ENCODE data around the gene ASXL2. TPM values are rescaled to one million over a fixed set of nuclear protein-coding genes. Genes with fewer than 3 reads are reported as not detected.

ASXL2 gene
- total RNA-seq, 5 donors from 2014 or later (not counting 1 experiment from before 2014, with no cell fraction given) = 36.3 to 53.2 (median 48.3) TPM

GRCh38 chr2:25794544-25795276, 83.6 kb downstream of the ASXL2 start:
- H3K4me3 ChIP-seq (ENCODE audit: control insufficient read depth in 1 of 2, extremely low read depth in 1 of 2, low read length in 1 of 2) = peak overlapping the region in 1 of 2 donors; percentile 18
- no CpG with 5 or more reads among the region's 4 CpGs for WGBS (ENCODE audit: insufficient coverage)
- H3K4me1 Mint-ChIP-seq = peaks cover 78 to 85% (median 85%) of the 10 kb centered on the region in 3 donors
- ATAC-seq (replicated peaks in 1 of 4) (peak; percentile 84 to 93 (median 90)), DNase-seq (peak in 2 of 35 experiments; percentile 5 to 60)
- H3K27ac Mint-ChIP-seq = peak overlapping the region; percentile 94 to 98
- peak overlapping the region; percentile 78 for H3K27ac ChIP-seq (ENCODE audit: low read length)
- CTCF ChIA-PET = interaction anchor here in 1 of 2 donors (0.5 to 3.1 kb wide), 8 partner anchors 30 to 1929 kb away, joined by 3 to 15 read pairs (median 4); partner anchors contain the start of gene ASXL2
- peaks cover 44% of the 10 kb centered on the region for H3K36me3 Mint-ChIP-seq
- peaks cover 9 to 19% of the 10 kb centered on the region in 2 donors for H3K36me3 ChIP-seq (ENCODE audit: control insufficient read depth in 2 of 2, extremely low read depth in 1 of 2, insufficient read depth in 1 of 2, low read length in 1 of 2)
- no peaks in the 10 kb centered on the region for H3K27me3 Mint-ChIP-seq
- peaks cover 33 to 38% of the 10 kb centered on the region in 2 experiments for H3K4me1 ChIP-seq (ENCODE audit: control insufficient read depth in 1 of 2, extremely low read depth in 1 of 2, insufficient read depth in 2 of 2, low read length in 2 of 2)
- H3K27me3 ChIP-seq (replicated peaks in 1 of 2; ENCODE audit: control insufficient read depth in 2 of 2, extremely low read depth in 1 of 2, insufficient read depth in 2 of 2, low read length in 1 of 2) = no peaks in the 10 kb centered on the region
- H3K9me3 Mint-ChIP-seq = no peaks in the 10 kb centered on the region
- H3K9me3 ChIP-seq = no peaks in the 10 kb centered on the region
- POLR2A ChIA-PET = interaction anchor here (0.5 to 1.5 kb wide), 3 partner anchors 16 to 29 kb away, joined by 3 to 4 read pairs (median 4); no protein-coding TSS in a partner anchor
- peak overlapping the region; percentile 74 to 81 (median 79) for H3K4me3 Mint-ChIP-seq

- Histone ChIP-seq H3K4me3 (ENCODE audit: control insufficient read depth in 1 of 2, extremely low read depth in 1 of 2, low read length in 1 of 2) (no peak overlapping the region), H3K4me1 (ENCODE audit: control insufficient read depth in 1 of 2, extremely low read depth in 1 of 2, insufficient read depth in 2 of 2, low read length in 2 of 2) (peaks cover 20 to 25% of the 10 kb centered on the region in 2 experiments), H3K9me3 (no peaks in the 10 kb centered on the region), H3K27ac (ENCODE audit: low read length) (no peak overlapping the region), H3K27me3 (replicated peaks in 1 of 2; ENCODE audit: control insufficient read depth in 2 of 2, extremely low read depth in 1 of 2, insufficient read depth in 2 of 2, low read length in 1 of 2) (no peaks in the 10 kb centered on the region), H3K36me3 (ENCODE audit: control insufficient read depth in 2 of 2, extremely low read depth in 1 of 2, insufficient read depth in 1 of 2, low read length in 1 of 2) (peaks cover 0 to 10% of the 10 kb centered on the region in 2 donors)
- CTCF ChIA-PET = interaction anchor here in 1 of 2 donors (0.6 to 1.4 kb wide), 8 partner anchors 23 to 1854 kb away, joined by 3 to 5 read pairs (median 4); no protein-coding TSS in a partner anchor
- WGBS (ENCODE audit: insufficient coverage) = 33% methylated on average over 1 of the region's 5 CpGs
- DNase-seq = peak in 1 of 35 experiments; percentile 31
- ATAC-seq (replicated peaks in 1 of 4) = no peak
- Mint-ChIP-seq H3K4me3 (peak overlapping the region; percentile 25 to 50 (median 49)), H3K36me3 (peaks cover 22% of the 10 kb centered on the region), H3K27me3 (no peaks in the 10 kb centered on the region), H3K27ac (peak overlapping the region in 1 of 2 donors; percentile 61), H3K9me3 (no peaks in the 10 kb centered on the region), H3K4me1 (peaks cover 60 to 67% (median 61%) of the 10 kb centered on the region in 3 donors)
- POLR2A ChIA-PET = interaction anchor here (0.6 to 0.9 kb wide), 6 partner anchors 17 to 517 kb away, joined by 3 to 11 read pairs (median 5); no protein-coding TSS in a partner anchor
Measured at GRCh38 chr2:25790074-25790790, 88.1 kb downstream of the ASXL2 start.

- DNase-seq = no peak
- H3K27me3 ChIP-seq (replicated peaks in 1 of 2; ENCODE audit: control insufficient read depth in 2 of 2, extremely low read depth in 1 of 2, insufficient read depth in 2 of 2, low read length in 1 of 2) = no peaks in the 10 kb centered on the region
- peak overlapping the region; percentile 13 to 34 for H3K27ac Mint-ChIP-seq
- H3K9me3 ChIP-seq = no peaks in the 10 kb centered on the region
- H3K4me1 ChIP-seq (ENCODE audit: control insufficient read depth in 1 of 2, extremely low read depth in 1 of 2, insufficient read depth in 2 of 2, low read length in 2 of 2) = peaks cover 5 to 19% of the 10 kb centered on the region in 2 experiments
- H3K9me3 Mint-ChIP-seq = no peaks in the 10 kb centered on the region
- peaks cover 29% of the 10 kb centered on the region for H3K36me3 Mint-ChIP-seq
- peaks cover 0 to 14% of the 10 kb centered on the region in 2 donors for H3K36me3 ChIP-seq (ENCODE audit: control insufficient read depth in 2 of 2, extremely low read depth in 1 of 2, insufficient read depth in 1 of 2, low read length in 1 of 2)
- no peaks in the 10 kb centered on the region for H3K27me3 Mint-ChIP-seq
- H3K4me3 ChIP-seq (ENCODE audit: control insufficient read depth in 1 of 2, extremely low read depth in 1 of 2, low read length in 1 of 2) = no peak overlapping the region
- H3K27ac ChIP-seq (ENCODE audit: low read length) = no peak overlapping the region
- ChIA-PET CTCF (no interaction called here), POLR2A (interaction anchor here in 1 of 2 donors (0.8 kb wide), 1 partner anchor 11 kb away, joined by 5 read pairs; no protein-coding TSS in a partner anchor)
- peaks cover 42 to 53% (median 44%) of the 10 kb centered on the region in 3 donors for H3K4me1 Mint-ChIP-seq
- no CpG with 5 or more reads among the region's 3 CpGs for WGBS (ENCODE audit: insufficient coverage)
- no peak for ATAC-seq (replicated peaks in 1 of 4)
- no peak overlapping the region for H3K4me3 Mint-ChIP-seq
Measured at GRCh38 chr2:25788457-25788856, 89.8 kb downstream of the ASXL2 start.

DNA sequence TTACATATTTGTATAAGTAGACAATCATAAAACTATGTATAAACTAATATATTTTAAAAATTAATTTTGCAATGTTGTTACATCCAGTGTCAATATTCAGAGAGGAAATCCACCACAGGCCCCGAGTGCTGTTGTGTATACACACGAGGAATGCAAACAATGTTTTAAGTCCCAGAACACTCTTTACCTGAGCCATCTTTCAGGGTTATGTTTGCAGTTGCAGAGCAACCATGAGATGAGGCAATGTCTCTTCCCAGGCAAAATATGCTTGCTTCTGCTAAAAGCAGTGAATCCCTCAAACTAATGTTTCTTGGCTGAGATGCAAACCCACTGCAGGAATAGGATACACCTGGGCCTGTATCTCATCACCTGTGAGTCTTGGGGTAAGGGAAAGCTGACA, 91.3 kb downstream of the ASXL2 start:
- Histone ChIP-seq H3K27ac (ENCODE audit: low read length) (no peak overlapping the region), H3K4me1 (ENCODE audit: control insufficient read depth in 1 of 2, extremely low read depth in 1 of 2, insufficient read depth in 2 of 2, low read length in 2 of 2) (peaks cover 0 to 9% of the 10 kb centered on the region in 2 experiments), H3K27me3 (replicated peaks in 1 of 2; ENCODE audit: control insufficient read depth in 2 of 2, extremely low read depth in 1 of 2, insufficient read depth in 2 of 2, low read length in 1 of 2) (no peaks in the 10 kb centered on the region), H3K9me3 (no peaks in the 10 kb centered on the region), H3K36me3 (ENCODE audit: control insufficient read depth in 2 of 2, extremely low read depth in 1 of 2, insufficient read depth in 1 of 2, low read length in 1 of 2) (peaks cover 0 to 15% of the 10 kb centered on the region in 2 donors), H3K4me3 (ENCODE audit: control insufficient read depth in 1 of 2, extremely low read depth in 1 of 2, low read length in 1 of 2) (no peak overlapping the region)
- POLR2A ChIA-PET = interaction anchor here in 1 of 2 donors (0.6 kb wide), 2 partner anchors 14 to 1271 kb away, joined by 4 to 5 read pairs; no protein-coding TSS in a partner anchor
- DNase-seq (no peak), ATAC-seq (replicated peaks in 1 of 4) (no peak)
- Mint-ChIP-seq H3K9me3 (no peaks in the 10 kb centered on the region), H3K4me3 (no peak overlapping the region), H3K36me3 (peaks cover 30% of the 10 kb centered on the region), H3K27ac (no peak overlapping the region), H3K27me3 (no peaks in the 10 kb centered on the region), H3K4me1 (peaks cover 37 to 46% (median 38%) of the 10 kb centered on the region in 3 donors)
- CTCF ChIA-PET = no interaction called here
- WGBS (ENCODE audit: insufficient coverage) = 94% methylated on average over 2 of the region's 2 CpGs

DNA sequence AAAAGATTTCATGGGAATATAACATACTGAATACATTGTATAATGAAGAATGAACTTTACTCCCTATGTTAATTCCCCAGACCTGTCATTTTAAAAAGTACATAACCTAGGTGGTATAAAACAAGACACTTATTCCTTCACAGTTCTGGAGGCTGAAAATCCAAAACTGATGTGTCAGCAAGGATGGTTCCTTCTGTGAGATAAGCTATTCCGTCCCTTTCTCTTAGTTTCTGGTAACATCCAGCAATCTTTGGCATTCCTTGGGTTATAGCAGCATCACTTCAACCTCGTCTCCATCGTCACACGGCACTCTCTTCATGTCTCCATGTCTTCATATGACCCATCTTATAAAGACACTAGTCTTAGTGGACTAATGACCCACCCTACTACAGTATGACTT, 93.9 kb downstream of the ASXL2 start:
- CTCF ChIA-PET = interaction anchor here (0.5 to 0.6 kb wide), 3 partner anchors 58 to 243 kb away, joined by 3 read pairs; no protein-coding TSS in a partner anchor
- DNase-seq (no peak), ATAC-seq (replicated peaks in 1 of 4) (no peak)
- Mint-ChIP-seq H3K4me3 (no peak overlapping the region), H3K36me3 (peaks cover 19% of the 10 kb centered on the region), H3K27me3 (no peaks in the 10 kb centered on the region), H3K9me3 (no peaks in the 10 kb centered on the region), H3K4me1 (peaks cover 16 to 27% (median 25%) of the 10 kb centered on the region in 3 donors), H3K27ac (no peak overlapping the region)
- Histone ChIP-seq H3K4me3 (ENCODE audit: control insufficient read depth in 1 of 2, extremely low read depth in 1 of 2, low read length in 1 of 2) (no peak overlapping the region), H3K27ac (ENCODE audit: low read length) (no peak overlapping the region), H3K27me3 (replicated peaks in 1 of 2; ENCODE audit: control insufficient read depth in 2 of 2, extremely low read depth in 1 of 2, insufficient read depth in 2 of 2, low read length in 1 of 2) (no peaks in the 10 kb centered on the region), H3K4me1 (ENCODE audit: control insufficient read depth in 1 of 2, extremely low read depth in 1 of 2, insufficient read depth in 2 of 2, low read length in 2 of 2) (no peaks in the 10 kb centered on the region), H3K9me3 (no peaks in the 10 kb centered on the region), H3K36me3 (ENCODE audit: control insufficient read depth in 2 of 2, extremely low read depth in 1 of 2, insufficient read depth in 1 of 2, low read length in 1 of 2) (peaks cover 0 to 19% of the 10 kb centered on the region in 2 donors)
- POLR2A ChIA-PET = no interaction called here
- 100% methylated on average over 1 of the region's 4 CpGs for WGBS (ENCODE audit: insufficient coverage)

- CTCF ChIA-PET = no interaction called here
- Mint-ChIP-seq H3K36me3 (peaks cover 18% of the 10 kb centered on the region), H3K27ac (no peak overlapping the region), H3K4me1 (peaks cover 0 to 6% (median 3%) of the 10 kb centered on the region in 3 donors), H3K4me3 (no peak overlapping the region), H3K27me3 (no peaks in the 10 kb centered on the region), H3K9me3 (no peaks in the 10 kb centered on the region)
- H3K4me1 ChIP-seq (ENCODE audit: control insufficient read depth in 1 of 2, extremely low read depth in 1 of 2, insufficient read depth in 2 of 2, low read length in 2 of 2) = no peaks in the 10 kb centered on the region
- DNase-seq (no peak), ATAC-seq (replicated peaks in 1 of 4) (no peak)
- no peaks in the 10 kb centered on the region for H3K27me3 ChIP-seq (replicated peaks in 1 of 2; ENCODE audit: control insufficient read depth in 2 of 2, extremely low read depth in 1 of 2, insufficient read depth in 2 of 2, low read length in 1 of 2)
- H3K9me3 ChIP-seq = no peaks in the 10 kb centered on the region
- H3K36me3 ChIP-seq (ENCODE audit: control insufficient read depth in 2 of 2, extremely low read depth in 1 of 2, insufficient read depth in 1 of 2, low read length in 1 of 2) = peaks cover 0 to 4% of the 10 kb centered on the region in 2 donors
- 100% methylated on average over 2 of the region's 5 CpGs for WGBS (ENCODE audit: insufficient coverage)
- no peak overlapping the region for H3K4me3 ChIP-seq (ENCODE audit: control insufficient read depth in 1 of 2, extremely low read depth in 1 of 2, low read length in 1 of 2)
- H3K27ac ChIP-seq (ENCODE audit: low read length) = no peak overlapping the region
- POLR2A ChIA-PET = no interaction called here
Measured at GRCh38 chr2:25777077-25777476, 101.2 kb downstream of the ASXL2 start.
